ENCODE results near the gene CRTAC1. TPM values are rescaled to one million over a fixed set of nuclear protein-coding genes. Genes with fewer than 3 reads are reported as not detected.

The CRTAC1 gene
- total RNA-seq, 1 experiment from 2014 or later, result 0.20 TPM

DNA sequence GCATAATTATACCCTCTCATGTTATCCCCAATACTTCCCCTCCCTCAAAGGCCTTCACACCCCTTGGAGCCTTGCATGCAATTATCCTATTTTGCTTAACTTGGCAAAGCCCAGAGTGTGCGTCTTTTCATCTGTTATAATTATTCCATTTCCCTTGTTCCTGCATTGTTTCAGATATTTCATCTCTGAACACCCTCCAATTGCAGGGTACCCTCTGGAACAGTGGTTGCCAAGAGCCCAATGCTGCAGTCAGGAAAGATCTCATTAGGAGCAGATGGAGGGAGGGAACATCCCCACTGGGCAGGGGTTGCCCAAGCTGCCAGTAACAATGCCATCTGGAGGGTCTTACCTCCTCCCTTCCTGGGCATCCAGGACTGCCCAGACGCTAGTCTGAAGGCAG, 199.2 kb downstream of the CRTAC1 start:
- CTCF ChIA-PET, result interaction anchor here (1.2 kb wide), 1 partner anchor 18 kb away, joined by 3 read pairs; the partner anchor contains the start of gene GOLGA7B
- ATAC-seq, result no peak

More for the DNA sequence above, 199.2 kb downstream of the CRTAC1 start:
- Histone ChIP-seq H3K4me2 (ENCODE audit: low read length) (no peak overlapping the region), H3K79me2 (ENCODE audit: insufficient read depth, low read length) (no peaks in the 10 kb centered on the region), H3K4me3 (replicated peaks in 1 of 2; ENCODE audit: low read depth in 1 of 2, low read length in 2 of 2) (no peak overlapping the region), H3K9me3 (ENCODE audit: control insufficient read depth in 1 of 2, insufficient read depth in 1 of 2, low read depth in 1 of 2, low read length in 2 of 2) (no peaks in the 10 kb centered on the region), H3K36me3 (ENCODE audit: control insufficient read depth in 1 of 2, insufficient read depth in 2 of 2, low read length in 2 of 2) (no peaks in the 10 kb centered on the region), H4K20me1 (ENCODE audit: insufficient read depth) (no peaks in the 10 kb centered on the region), H3K27me3 (ENCODE audit: insufficient read depth, low read length) (no peaks in the 10 kb centered on the region), H2AFZ (ENCODE audit: low read depth, low read length, poor library complexity, severe bottlenecking) (no peak overlapping the region), H3K27ac (ENCODE audit: low read depth, low read length) (no peak overlapping the region), H3K9ac (ENCODE audit: low read length) (no peak overlapping the region), H3K4me1 (ENCODE audit: control insufficient read depth in 1 of 2, insufficient read depth in 2 of 2, low read length in 2 of 2) (peaks cover 0 to 5% of the 10 kb centered on the region in 2 experiments; a peak in 1 of 4 replicates), H3K9me2 (ENCODE audit: insufficient read depth) (no peaks in the 10 kb centered on the region)
- intact Hi-C loops (cut with micrococcal nuclease), result no loop called here
- BruUV-seq (replicated peaks), result no TSS peak
- TF ChIP-seq TCF7L2 (IDR thresholded peaks at IDR 0.05; ENCODE audit: borderline replicate concordance, extremely low read depth, insufficient read depth, insufficient read length) (no peak), EGR1 (IDR thresholded peaks at IDR 0.05; ENCODE audit: low read depth) (no peak), SIN3A (IDR thresholded peaks at IDR 0.05; ENCODE audit: low read depth) (no peak), SRF (IDR thresholded peaks at IDR 0.05; ENCODE audit: low read depth) (no peak), CBX3 (IDR thresholded peaks at IDR 0.05; ENCODE audit: low read depth) (no peak), ZFX (IDR thresholded peaks at IDR 0.05) (no peak), EZH2phosphoT487 (IDR thresholded peaks at IDR 0.05; ENCODE audit: borderline replicate concordance) (no peak)
- TF ChIP-seq, protein P1, sequence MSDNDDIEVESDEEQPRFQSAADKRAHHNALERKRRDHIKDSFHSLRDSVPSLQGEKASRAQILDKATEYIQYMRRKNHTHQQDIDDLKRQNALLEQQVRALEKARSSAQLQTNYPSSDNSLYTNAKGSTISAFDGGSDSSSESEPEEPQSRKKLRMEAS (IDR thresholded peaks at IDR 0.05), result no peak
- TF ChIP-seq, protein P2, sequence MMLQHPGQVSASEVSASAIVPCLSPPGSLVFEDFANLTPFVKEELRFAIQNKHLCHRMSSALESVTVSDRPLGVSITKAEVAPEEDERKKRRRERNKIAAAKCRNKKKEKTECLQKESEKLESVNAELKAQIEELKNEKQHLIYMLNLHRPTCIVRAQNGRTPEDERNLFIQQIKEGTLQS (IDR thresholded peaks at IDR 0.05), result no peak
- TF ChIP-seq, protein P3, sequence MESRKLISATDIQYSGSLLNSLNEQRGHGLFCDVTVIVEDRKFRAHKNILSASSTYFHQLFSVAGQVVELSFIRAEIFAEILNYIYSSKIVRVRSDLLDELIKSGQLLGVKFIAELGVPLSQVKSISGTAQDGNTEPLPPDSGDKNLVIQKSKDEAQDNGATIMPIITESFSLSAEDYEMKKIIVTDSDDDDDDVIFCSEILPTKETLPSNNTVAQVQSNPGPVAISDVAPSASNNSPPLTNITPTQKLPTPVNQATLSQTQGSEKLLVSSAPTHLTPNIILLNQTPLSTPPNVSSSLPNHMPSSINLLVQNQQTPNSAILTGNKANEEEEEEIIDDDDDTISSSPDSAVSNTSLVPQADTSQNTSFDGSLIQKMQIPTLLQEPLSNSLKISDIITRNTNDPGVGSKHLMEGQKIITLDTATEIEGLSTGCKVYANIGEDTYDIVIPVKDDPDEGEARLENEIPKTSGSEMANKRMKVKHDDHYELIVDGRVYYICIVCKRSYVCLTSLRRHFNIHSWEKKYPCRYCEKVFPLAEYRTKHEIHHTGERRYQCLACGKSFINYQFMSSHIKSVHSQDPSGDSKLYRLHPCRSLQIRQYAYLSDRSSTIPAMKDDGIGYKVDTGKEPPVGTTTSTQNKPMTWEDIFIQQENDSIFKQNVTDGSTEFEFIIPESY (IDR thresholded peaks at IDR 0.05; ENCODE audit: extremely low read depth, insufficient replicate concordance, low read length), result no peak
- TF ChIP-seq, protein P4, sequence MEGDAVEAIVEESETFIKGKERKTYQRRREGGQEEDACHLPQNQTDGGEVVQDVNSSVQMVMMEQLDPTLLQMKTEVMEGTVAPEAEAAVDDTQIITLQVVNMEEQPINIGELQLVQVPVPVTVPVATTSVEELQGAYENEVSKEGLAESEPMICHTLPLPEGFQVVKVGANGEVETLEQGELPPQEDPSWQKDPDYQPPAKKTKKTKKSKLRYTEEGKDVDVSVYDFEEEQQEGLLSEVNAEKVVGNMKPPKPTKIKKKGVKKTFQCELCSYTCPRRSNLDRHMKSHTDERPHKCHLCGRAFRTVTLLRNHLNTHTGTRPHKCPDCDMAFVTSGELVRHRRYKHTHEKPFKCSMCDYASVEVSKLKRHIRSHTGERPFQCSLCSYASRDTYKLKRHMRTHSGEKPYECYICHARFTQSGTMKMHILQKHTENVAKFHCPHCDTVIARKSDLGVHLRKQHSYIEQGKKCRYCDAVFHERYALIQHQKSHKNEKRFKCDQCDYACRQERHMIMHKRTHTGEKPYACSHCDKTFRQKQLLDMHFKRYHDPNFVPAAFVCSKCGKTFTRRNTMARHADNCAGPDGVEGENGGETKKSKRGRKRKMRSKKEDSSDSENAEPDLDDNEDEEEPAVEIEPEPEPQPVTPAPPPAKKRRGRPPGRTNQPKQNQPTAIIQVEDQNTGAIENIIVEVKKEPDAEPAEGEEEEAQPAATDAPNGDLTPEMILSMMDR (IDR thresholded peaks at IDR 0.05 in 2 of 3, conservative IDR thresholded peaks at IDR 0.05 in 1 of 3; ENCODE audit: borderline replicate concordance in 1 of 3, insufficient read depth in 1 of 3, low read depth in 2 of 3, low read length in 2 of 3), result no peak
- ChIA-PET POLR2A (no interaction called here), RAD21 (ENCODE audit: low non-redundant PET in 1 of 2, low total read pairs in 2 of 2, uncharacterized antibody in 2 of 2, unreplicated experiment in 2 of 2) (no interaction called here)
- DNase-seq (ENCODE audit: low read depth, low spot score), result no peak

Measured in HCT116 (cell line).